Colonic mucosa (tissue), 4 donors: ENCODE results near the gene HABP2. TPM values are rescaled to one million over a fixed set of nuclear protein-coding genes. Genes with fewer than 3 reads are reported as not detected.

Source experiments
- DNase-seq: peaks from one replicate; pipeline ENCODE4 v3.0.0-alpha.2; 2020
- H3K27ac ChIP-seq: fragments of 200-600 bp; one replicate; pipeline ENCODE4 v1.8.0; 2021
- H3K27me3 ChIP-seq: fragments of 200-600 bp; one replicate; pipeline ENCODE4 v1.8.0; 2021
- H3K36me3 ChIP-seq: fragments of 200-600 bp; one replicate; pipeline ENCODE4 v1.8.0; 2021
- H3K4me1 ChIP-seq: fragments of 200-600 bp; one replicate; pipeline ENCODE4 v1.8.0; 2021; ENCODE audit warnings: mild to moderate bottlenecking
- H3K4me3 ChIP-seq: fragments of 200-600 bp; one replicate; pipeline ENCODE4 v1.8.0; 2021
- H3K9ac ChIP-seq, 2 donors: one replicate each; pipeline ENCODE4 v1.7.0; 2013; ENCODE audit warnings: control low read depth in 2 of 2, low read depth in 2 of 2, low read length in 2 of 2
- H3K9me3 ChIP-seq: fragments of 200-600 bp; one replicate; pipeline ENCODE4 v1.8.0; 2021
- CTCF ChIP-seq: fragments of 200-600 bp; IDR thresholded peaks from one replicate; pipeline ENCODE4 v1.8.0; 2022; ENCODE audit warnings: antibody characterized with exemption, mild to moderate bottlenecking
- intact Hi-C: fragments of 100-400 bp; cut with DNase I; formaldehyde crosslinking; loops from one replicate; pipeline ENCODE4 v1.14.1; 2022
- total RNA-seq, 2 donors: library from RNA; stranded (reverse); fragmentation: NEBNext Ultra II Directional in 1 of 2; extraction: Animal tissue kit (Norgen Biotek cat#: 25700) in 1 of 2; gene quantifications; one replicate each; pipeline ENCODE4 v1.2.1, GENCODE V29; 2021
- donor health status: healthy.
- donor health status: DM: no; HTN: no; CAD: no.
- donor health status: DM: no; HTN: no; CAD: no.

The HABP2 gene
- total RNA-seq, 2 donors from 2014 or later = 0.79 TPM; not detected in 1

DNA sequence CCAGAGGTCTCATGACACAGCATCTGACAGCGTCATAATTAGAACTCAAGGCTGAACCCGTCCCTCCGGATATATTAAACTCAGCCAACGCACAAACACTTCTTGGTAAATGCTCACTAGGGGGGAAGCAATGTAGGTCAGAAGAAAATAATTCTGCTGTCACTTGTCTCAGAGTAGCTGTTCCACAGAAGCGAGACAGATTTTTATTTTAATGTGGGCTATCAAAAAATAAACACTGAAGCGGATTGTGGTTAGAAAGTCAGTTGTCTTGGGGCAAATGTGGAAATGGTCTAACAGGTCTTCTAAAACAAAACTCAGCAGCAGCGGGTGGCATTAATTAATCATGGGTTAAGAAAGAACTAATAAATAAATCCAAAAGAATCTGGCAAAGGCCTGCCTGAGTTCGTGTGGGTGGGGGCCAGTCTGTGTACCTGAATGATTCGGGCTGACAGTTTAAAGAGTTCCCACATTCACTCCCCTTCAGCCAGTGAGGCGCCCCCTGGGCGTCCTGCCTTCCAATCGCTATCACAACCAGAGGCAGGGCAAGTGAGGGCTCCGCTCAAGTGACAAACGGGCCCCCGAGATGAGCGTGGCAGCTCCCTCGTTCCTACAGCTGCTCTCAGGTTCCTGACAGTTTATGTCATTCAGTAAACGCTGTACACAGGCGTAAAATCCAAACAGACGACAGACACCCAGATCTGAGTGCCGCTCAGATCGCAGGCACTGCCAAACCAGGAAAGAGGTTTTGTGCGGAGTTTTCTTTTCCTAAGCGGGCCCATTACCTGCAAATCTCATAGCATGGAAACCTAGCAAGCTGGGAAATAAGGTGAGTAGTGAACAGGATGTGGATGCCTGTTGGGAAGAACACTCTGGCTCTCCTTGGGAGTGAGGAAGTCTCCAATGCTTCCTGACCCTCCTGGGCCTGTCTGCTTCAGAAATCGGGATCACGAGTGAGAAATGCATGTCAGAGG, 58.1 kb downstream of the HABP2 start:
- Histone ChIP-seq H3K27ac (no peak overlapping the region), H3K36me3 (no peaks in the 10 kb centered on the region), H3K4me1 (no peaks in the 10 kb centered on the region), H3K9ac (no peak overlapping the region), H3K27me3 (no peaks in the 10 kb centered on the region), H3K9me3 (no peaks in the 10 kb centered on the region), H3K4me3 (no peak overlapping the region)
- TF ChIP-seq CTCF = no peak
- intact Hi-C loops = no loop called here
- no peak for DNase-seq

- Histone ChIP-seq H3K9ac (no peak overlapping the region), H3K4me1 (no peaks in the 10 kb centered on the region), H3K4me3 (no peak overlapping the region), H3K36me3 (no peaks in the 10 kb centered on the region), H3K9me3 (no peaks in the 10 kb centered on the region), H3K27me3 (no peaks in the 10 kb centered on the region), H3K27ac (no peak overlapping the region)
- intact Hi-C loops = no loop called here
- no peak for DNase-seq
- TF ChIP-seq CTCF = no peak
These were observed 59.3 kb downstream of the HABP2 start for GRCh38 chr10:113612154-113612553.

DNA sequence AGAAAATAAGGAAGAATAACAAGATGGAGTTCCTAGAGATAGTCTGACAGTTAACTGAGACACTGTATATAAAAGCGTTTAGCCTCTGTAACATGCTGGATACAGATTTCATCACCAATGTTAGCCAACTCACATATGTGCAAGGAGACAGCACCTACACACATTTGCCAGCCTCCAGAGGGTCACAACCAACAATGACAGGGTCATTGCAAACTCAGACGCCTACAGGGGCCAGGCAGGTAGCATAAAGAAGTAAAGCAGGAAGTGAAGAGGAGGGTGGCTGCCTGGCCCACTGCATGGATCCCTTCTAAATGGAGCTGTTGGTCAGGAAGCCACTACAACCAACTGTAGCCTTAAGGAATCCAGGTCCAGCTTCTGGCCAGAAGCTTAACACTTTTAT, 60.6 kb downstream of the HABP2 start:
- no peak for TF ChIP-seq CTCF
- Histone ChIP-seq H3K4me3 (no peak overlapping the region), H3K4me1 (no peaks in the 10 kb centered on the region), H3K36me3 (no peaks in the 10 kb centered on the region), H3K27me3 (no peaks in the 10 kb centered on the region), H3K27ac (no peak overlapping the region), H3K9ac (no peak overlapping the region), H3K9me3 (no peaks in the 10 kb centered on the region)
- no peak for DNase-seq
- intact Hi-C loops = no loop called here

DNA sequence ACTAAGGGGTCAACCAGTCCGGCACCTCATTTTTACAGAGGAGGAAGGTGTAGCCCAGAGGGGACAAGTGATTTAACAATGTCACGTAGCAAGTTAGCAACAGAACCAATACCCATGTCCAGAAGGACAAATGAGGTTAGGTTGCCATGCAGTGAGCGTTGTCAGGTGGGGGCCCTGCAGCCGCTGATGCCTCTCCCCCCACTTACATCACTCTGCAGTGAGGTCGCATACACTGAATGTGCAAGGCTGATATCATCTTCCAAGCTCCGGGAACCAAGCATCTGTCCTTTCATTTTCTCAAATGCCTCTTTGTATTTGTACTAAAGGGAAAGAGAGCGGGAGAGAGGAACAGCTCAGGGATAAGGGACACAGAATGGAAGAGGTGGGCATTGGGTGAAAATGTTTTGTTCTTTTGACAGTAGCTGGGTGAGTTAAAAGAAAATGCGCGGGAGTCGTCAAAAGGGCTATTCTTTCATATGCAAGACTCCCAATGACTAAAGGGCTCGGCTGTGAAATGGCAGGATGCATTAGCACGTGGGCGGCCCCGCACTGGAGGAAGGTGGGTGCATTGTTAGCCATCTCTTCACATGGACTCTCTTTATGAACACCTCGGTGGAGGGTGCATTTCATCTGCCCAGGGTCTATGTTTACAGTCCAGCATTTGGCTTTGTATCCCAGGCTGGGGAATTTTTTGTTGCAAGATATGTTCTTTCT, 61.3 kb downstream of the HABP2 start:
- no peaks in the 10 kb centered on the region for H3K9me3 ChIP-seq
- intact Hi-C loops = no loop called here
- H3K9ac ChIP-seq = no peak overlapping the region
- no peak for DNase-seq
- H3K4me1 ChIP-seq = no peaks in the 10 kb centered on the region
- H3K4me3 ChIP-seq = no peak overlapping the region
- no peaks in the 10 kb centered on the region for H3K36me3 ChIP-seq
- no peak overlapping the region for H3K27ac ChIP-seq
- H3K27me3 ChIP-seq = no peaks in the 10 kb centered on the region
- no peak for TF ChIP-seq CTCF

GRCh38 chr10:113616244-113617074, 63.6 kb downstream of the HABP2 start:
- intact Hi-C loops = no loop called here
- H3K4me3 ChIP-seq = no peak overlapping the region
- H3K36me3 ChIP-seq = no peaks in the 10 kb centered on the region
- DNase-seq = no peak
- H3K27me3 ChIP-seq = no peaks in the 10 kb centered on the region
- H3K27ac ChIP-seq = no peak overlapping the region
- no peaks in the 10 kb centered on the region for H3K9me3 ChIP-seq
- no peaks in the 10 kb centered on the region for H3K4me1 ChIP-seq
- no peak overlapping the region for H3K9ac ChIP-seq
- no peak for TF ChIP-seq CTCF
